ENCODE data around the gene KRT82.

GRCh38 chr12:52407918-52408317 lies 1.8 kb upstream of the KRT82 start:
- TF ChIP-seq, protein P1, sequence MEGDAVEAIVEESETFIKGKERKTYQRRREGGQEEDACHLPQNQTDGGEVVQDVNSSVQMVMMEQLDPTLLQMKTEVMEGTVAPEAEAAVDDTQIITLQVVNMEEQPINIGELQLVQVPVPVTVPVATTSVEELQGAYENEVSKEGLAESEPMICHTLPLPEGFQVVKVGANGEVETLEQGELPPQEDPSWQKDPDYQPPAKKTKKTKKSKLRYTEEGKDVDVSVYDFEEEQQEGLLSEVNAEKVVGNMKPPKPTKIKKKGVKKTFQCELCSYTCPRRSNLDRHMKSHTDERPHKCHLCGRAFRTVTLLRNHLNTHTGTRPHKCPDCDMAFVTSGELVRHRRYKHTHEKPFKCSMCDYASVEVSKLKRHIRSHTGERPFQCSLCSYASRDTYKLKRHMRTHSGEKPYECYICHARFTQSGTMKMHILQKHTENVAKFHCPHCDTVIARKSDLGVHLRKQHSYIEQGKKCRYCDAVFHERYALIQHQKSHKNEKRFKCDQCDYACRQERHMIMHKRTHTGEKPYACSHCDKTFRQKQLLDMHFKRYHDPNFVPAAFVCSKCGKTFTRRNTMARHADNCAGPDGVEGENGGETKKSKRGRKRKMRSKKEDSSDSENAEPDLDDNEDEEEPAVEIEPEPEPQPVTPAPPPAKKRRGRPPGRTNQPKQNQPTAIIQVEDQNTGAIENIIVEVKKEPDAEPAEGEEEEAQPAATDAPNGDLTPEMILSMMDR (IDR thresholded peaks at IDR 0.05), result no peak
- TF ChIP-seq MAX (IDR thresholded peaks at IDR 0.05), result no peak
- no peak for TF ChIP-seq EP300 (IDR thresholded peaks at IDR 0.05)
- TF ChIP-seq, protein P2, sequence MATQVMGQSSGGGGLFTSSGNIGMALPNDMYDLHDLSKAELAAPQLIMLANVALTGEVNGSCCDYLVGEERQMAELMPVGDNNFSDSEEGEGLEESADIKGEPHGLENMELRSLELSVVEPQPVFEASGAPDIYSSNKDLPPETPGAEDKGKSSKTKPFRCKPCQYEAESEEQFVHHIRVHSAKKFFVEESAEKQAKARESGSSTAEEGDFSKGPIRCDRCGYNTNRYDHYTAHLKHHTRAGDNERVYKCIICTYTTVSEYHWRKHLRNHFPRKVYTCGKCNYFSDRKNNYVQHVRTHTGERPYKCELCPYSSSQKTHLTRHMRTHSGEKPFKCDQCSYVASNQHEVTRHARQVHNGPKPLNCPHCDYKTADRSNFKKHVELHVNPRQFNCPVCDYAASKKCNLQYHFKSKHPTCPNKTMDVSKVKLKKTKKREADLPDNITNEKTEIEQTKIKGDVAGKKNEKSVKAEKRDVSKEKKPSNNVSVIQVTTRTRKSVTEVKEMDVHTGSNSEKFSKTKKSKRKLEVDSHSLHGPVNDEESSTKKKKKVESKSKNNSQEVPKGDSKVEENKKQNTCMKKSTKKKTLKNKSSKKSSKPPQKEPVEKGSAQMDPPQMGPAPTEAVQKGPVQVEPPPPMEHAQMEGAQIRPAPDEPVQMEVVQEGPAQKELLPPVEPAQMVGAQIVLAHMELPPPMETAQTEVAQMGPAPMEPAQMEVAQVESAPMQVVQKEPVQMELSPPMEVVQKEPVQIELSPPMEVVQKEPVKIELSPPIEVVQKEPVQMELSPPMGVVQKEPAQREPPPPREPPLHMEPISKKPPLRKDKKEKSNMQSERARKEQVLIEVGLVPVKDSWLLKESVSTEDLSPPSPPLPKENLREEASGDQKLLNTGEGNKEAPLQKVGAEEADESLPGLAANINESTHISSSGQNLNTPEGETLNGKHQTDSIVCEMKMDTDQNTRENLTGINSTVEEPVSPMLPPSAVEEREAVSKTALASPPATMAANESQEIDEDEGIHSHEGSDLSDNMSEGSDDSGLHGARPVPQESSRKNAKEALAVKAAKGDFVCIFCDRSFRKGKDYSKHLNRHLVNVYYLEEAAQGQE (IDR thresholded peaks at IDR 0.05), result no peak
